ENCODE data around the gene ODF2.
"Not testable (repeated sequence)": the region's sequence is repeated elsewhere in the genome, so short reads cannot be mapped to it uniquely, and the experiment has no call there.

The ODF2 gene

DNA sequence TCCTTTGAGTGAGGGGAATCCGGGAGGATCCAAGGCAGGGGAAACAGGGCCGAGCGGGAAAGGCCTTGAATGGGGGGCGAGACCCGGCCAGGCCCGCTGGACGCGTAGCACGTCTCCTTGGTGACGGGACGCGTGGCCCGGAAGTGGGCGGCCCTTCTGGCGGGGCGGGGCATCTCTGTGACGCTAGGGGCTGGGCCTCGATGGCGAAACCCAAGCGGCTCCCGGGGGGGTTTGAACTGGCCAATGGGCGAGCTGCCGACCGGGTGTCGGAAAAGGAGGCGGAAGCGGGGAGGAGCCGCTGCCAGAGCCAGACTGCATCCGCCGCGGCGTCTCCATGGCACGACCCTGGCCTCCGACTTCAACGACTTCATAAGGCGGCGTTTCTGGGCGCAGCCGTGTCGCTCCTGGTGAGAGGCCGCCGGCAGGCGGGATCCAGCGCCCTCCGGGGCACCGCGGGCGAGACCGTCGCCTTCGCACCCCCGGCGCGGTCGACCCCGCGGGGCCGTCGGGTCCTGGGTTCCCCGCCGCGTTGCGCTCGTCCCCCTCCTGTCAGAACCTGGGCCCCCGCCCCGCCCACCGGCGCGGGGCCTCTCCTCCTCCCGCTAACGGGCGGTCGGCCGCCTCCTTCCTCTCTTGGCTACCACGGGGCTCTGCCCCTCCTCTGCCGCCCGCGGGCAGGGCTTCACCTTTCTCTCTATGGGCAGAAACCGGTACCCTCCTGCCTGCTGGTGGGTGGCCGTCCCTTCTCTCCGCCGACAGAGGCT is at the start of gene ODF2:
ODF2 (plus strand) TSS at position 158 of the 764 bp plus-strand sequence; CDS start at position 244, 86 bp downstream.
- peak; percentile 98 for DNase-seq (ENCODE audit: low read depth, low spot score)

DNA sequence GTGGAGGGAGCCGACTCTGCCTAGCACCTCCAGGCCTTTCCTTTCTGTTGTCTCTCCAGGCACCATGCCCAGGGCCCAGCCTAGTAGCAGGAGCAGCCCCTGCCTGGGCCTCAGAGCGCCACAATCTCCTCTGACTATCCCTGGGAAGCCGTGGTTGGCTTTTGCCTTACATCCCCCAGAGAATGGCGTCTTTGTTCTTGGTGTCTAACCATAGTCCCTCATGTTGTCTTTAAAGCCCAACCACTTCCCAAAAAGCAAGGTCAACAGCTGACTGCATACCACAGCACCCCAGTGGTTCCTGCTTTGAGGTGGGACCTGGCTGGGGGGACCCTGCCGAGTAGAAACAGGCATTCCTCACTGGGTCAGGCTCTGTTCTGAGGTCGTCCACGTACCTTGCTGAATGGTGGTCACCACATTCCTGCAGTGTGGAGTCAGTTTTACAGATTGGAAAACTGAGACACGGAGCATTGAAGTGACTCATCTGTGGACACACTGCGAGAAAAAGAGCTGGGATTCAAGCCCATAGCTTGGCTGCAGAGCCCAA is 48.9 kb upstream of the ODF2 start:
- no peak for DNase-seq (ENCODE audit: low read depth, low spot score)

DNA sequence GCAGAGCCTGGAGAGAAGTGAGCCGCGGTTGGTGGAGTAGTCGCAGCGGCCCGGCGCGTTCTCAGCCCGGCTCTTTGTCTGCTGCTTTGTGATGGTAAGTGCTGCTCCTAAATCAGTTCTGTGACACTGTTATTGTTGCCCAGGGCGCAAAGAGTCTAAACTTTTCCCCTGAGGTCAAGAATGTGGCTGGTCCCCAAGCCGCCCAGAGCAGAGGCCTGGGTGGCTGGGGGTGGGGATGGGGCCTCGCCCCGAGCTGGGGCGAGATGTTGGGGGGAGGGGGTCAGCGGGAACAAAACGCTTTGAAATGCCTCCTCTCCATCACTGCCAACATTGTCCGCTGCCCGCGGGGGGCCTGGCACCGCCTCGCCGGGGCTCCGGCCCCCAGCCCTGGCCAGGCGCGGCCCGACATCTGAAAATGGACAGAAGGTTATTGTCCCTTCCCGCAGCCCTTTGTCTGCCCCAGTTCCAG is 46.8 kb upstream of the ODF2 start:
- DNase-seq (ENCODE audit: low read depth, low spot score) = no peak

DNA sequence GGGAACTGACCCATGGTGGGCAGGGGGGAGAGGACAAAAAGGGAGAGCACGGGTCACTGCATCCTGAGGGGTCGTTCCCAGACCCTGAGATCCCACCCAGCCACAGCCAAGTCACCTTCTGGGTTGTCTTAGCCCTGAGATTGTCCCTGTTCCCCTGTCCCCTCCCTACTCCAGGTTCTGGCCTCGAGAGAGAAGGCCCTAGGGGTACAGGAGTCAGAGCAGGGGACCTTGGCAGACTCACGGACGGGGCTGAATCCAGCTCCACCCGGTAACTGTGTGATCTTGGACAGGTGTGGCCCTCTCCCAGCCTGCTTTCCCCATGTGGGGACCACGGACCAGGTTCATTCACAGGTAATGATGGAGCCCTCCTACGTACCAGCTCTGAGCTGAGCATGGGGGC is 46.4 kb upstream of the ODF2 start:
- DNase-seq (ENCODE audit: low read depth, low spot score) = no peak

DNA sequence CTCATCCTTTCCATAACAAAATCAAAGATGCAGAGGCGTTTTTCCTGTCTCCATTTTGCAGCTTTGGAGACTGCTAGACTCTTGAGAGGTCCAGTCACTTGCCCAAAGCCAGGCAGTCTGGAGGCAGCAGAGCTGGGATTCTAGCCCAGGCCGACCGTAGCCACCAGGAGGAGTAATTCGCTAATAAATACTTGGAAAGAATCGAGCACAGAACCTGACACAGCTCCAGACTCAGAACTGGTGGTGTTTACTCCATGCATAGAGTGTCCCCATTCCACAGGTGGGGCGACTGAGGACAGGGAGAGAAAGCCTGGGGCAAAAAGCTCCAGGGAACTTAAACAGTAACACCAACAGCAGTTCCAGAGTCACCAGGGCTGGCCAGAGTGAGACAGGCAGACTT is 45.8 kb upstream of the ODF2 start:
- no peak for DNase-seq (ENCODE audit: low read depth, low spot score)

DNA sequence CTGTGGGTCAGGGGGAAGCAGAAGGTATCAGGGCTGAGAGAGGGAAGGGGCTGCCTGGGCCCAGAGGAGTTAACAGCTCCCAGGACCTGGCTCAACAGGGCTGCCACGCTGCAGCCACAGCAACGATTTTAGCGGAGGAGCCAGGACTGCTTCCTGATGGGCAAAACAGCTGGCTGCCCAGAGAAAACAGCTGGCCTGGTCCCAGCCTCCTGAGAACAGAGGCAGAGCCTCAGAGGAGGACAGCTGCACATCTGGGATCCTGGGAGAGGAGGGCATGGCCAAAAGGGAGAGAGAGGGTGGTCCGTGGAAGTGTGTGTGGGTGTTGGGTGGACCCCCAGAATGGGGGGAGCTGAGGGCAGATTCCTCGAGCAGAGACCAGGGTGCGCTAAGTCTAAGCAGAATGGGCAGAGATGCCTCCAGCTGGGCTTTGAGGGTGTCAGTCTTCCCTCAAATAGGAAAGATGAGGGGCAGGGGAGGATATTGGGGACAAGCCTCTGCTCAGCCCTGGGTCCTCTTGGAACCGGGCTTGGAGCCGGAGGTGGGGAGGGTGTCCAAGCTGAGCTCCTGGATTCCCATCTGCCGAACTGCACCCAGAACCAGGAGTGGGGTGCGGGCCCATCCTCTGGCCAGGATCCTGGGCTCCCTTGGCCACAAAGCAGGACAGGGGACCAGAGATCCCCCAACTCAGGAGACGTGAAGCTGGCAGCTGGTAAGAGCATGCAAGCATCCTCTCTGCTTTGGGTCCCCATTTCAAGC is 44.3 kb upstream of the ODF2 start:
- no peak for DNase-seq (ENCODE audit: low read depth, low spot score)

DNA sequence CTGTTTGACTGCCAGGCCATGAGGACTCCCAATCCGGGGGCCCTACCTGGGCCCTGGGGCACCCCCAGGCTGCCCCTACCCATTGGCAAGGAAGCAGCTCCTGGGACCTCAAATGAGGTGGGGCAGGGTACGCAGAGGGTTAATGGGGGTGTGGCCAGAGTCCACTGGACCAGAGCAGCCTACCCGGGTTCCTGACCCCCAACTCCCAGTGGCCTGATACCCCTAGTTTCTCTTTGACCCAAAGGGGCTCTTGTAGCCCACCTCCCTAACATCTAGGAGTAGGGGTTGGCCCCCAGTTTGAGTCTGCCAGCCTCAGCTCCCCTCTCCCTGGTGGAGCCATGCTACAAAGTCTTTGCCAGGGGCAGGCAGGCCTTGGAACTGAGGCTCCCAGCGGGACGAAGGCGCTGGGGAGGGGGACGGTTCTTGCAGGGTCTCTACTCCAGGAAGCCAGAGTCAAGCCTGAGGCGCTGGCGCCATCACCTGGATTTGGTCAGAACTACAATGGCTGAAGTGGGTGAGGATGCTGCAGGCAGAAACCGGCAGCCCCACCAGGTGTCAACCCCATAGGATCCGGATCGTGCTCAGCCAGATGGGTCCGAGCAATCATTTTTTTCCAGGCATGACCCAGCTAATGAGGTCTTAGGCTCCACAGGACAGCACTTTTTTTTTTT is 43.6 kb upstream of the ODF2 start:
- no peak for DNase-seq (ENCODE audit: low read depth, low spot score)

DNA sequence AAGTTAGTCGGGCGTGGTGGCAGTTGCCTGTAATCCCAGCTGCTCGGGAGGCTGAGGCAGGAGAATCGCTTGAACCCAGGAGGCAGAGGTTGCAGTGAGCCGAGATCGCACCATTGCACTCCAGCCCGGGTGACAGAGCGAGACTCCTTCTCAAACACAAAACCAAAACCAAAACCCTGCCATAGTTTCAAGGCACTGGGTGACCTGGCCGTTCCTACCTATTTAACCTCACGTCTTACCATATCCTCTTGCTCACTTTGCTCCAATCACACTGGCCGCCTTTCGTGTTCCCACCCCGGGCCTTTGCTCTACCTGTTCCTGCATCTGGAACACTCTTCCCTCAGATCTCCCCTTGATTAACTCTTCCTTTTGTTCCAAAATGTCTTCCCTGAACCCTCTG is 42.1 kb upstream of the ODF2 start:
- not testable (repeated sequence) for DNase-seq (ENCODE audit: low read depth, low spot score)

DNA sequence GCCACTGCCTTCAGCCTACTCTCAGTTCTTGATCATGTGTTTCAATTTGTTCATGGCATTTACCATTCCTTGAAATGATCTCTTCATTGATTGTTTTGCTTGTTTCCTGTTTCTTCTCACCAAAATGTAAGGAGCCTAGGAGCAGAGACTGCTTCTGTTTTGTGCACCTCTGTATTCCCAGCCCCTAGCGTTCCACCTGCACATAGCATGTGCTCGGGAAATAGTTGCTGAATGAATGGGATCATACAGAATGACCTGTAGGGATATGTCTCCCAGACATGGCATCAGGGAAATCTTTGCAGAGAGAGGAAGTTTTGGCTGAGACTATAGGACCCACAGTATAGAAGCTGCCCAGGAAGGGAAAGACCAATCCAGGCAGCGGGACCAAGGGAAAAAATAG is 41.3 kb upstream of the ODF2 start:
- DNase-seq (ENCODE audit: low read depth, low spot score) = no peak

DNA sequence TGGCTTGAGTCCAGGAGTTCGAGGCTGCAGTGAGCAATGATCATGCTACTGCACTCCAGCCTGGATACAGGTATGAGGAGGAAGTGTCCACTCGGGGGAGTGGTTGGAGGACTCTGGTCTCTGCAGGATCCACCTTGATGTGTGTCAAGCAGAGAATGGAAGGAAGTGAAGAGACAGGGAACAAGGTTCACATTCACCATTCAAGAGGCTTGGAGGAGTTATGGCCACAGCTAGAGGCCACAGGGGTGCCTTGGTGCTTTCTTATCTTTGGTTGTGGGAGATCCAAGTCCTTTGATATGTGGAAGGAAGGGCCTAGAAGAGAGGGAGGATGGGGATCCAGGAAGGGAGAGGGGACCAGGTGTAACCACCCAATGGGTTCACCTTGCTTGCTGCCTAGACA is 40.5 kb upstream of the ODF2 start:
- no peak for DNase-seq (ENCODE audit: low read depth, low spot score)

DNA sequence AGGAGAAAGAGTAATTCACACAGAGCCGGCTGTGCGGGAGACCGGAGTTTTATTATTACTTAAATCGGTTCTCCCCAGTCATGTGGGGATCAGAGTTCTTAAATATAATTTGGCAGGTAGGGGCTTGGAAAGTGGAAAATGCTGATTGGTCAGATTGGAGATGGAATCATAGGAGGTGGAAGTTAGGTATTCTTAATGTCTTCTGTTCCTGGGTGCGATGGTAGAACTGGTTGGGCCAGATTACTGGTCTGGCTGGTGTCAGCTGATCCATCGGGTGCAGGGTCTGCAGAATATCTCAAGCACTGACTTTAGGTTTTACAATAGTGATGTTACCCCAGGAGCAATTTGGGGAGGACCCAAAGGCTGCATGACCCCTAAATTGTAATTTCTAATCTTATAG is 39.8 kb upstream of the ODF2 start:
- DNase-seq (ENCODE audit: low read depth, low spot score) = no peak

DNA sequence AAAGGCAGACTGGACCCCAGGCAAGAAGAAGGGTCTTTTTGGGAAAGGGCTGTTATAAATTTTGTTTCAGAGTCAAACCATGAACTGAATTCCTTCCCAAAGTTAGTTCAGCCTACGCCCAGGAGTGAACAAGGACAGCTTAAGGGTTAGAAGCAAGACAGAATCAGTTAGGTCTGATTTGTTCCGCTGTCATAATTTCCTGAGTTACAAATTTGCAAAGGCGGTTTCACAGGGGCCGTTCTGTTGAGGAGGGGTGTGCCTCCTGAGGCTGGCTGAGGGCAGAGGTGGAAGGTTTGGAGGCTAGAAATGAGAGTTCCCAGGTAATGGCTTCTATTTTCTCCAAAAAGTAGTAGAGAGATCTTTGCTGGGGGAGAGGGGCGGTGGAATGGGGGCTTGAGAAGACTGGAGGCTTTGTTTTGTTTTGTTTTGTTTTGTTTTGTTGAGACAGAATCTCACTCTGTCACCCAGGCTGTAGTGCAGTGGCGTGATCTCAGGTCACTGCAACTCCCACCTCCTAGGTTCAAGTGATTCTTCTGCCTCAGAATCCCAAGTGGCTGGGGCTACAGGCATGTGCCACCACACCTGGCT is 39.3 kb upstream of the ODF2 start:
- no peak for DNase-seq (ENCODE audit: low read depth, low spot score)

DNA sequence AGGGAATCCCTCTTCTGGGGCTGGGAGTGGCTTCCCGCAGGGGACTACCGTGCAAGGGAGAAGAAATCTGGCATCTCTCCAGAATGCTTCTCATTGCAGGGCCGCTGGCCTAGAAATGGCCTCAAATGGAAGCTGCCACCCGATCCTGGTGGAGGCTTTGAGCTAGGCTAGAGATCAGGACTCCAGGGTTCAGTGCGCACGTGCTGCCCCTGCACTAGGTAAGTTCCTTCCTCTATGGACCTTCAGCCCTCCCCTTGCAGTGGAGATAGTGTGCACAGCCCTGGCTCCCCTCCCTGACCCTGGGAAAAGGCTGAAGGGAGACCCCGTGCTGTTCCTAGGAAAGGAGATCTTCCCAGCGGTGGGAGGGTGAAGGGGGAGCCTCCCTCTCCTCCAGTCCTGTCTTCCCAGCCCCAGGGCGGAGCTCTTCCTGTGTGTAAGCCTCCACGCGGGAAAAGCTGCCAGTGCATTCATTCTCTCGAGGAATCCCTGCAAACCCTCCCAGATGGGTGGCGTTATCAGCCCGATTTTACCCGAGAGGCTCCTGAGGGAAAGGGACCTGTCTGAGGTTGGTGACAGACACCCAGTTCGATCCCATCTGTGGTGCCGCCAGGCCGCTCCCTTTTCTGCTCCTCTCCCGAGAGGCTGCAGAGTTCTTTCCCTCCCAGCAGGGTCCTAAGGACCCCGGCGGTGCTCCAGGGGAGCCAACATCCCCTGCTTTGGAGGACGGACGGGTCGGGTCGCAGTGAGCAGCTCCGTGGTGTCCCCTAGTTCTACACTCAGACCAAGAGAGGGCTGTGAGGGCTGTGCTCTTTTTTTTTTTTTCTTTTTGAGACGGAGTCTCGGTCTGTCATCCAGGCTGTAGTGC is 36.5 kb upstream of the ODF2 start:
- DNase-seq (ENCODE audit: low read depth, low spot score) = no peak

DNA sequence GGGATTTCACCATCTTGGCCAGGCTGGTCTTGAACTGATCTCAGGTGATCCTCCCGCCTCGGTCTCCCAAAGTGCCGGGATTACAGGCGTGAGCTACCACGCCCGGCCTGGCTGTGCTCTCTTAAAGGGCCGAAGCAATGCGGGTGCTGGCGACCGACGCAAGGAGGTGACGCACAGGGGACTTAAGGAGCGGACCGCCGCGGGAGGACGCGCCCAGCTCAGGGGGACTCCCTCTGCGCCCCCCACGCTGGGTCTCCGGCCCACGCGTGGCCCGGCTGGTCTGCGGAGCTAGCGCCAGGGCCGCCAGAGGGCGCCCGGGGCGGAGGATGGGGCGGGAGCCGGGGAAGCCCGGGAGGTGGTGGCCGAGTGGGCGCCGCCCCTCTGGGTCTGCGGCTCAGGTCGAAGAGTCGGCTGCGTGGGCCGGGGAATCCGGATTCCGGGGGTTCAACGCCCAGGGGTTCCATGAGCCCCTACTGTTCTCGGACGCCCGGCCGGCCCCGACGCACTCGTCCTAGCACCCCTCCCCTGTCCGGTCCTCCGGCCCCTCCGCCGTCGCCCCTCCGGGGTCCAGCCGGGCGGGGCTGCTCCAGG is 35.7 kb upstream of the ODF2 start:
- DNase-seq (ENCODE audit: low read depth, low spot score) = peak; percentile 26

DNA sequence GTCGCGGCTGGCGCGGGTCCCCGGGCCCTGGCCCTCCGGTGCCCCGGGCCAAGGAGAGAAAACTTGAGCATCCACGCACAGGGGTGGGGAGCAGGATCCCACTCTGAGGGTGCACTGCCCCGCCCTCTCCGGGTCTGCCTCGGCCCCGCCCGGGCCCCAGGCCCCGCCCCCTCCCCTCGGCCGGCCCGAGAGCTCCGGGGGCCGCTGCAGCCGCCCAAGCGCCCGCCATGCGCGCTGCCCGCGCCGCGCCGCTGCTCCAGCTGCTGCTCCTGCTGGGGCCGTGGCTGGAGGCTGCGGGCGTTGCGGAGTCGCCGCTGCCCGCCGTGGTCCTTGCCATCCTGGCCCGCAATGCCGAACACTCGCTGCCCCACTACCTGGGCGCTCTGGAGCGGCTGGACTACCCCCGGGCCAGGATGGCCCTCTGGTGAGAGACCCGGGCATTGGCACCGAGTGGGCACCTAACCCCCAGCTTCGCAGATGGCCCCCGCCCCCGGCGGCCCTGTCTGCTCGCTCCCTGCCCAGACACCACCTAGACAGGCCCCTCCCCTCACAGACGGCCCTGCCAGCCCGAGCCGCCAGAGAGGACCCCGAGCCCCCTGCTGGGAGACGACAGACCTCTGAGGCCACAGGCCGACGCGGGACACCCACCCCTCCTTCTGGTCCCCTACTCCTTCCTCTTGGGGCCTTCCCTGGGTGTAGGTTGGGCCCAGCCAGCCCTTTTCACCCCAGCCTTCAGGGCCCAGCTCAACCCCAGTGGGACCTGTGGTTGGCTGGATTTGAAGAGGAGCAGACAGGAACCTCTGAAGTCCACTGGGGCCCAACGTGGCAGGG is 34.9 kb upstream of the ODF2 start, which contains the start of gene CERCAM:
CERCAM (plus strand) TSS at position 207 of the 831 bp plus-strand sequence; CDS start at position 228, 21 bp downstream.
- no peak for DNase-seq (ENCODE audit: low read depth, low spot score)

DNA sequence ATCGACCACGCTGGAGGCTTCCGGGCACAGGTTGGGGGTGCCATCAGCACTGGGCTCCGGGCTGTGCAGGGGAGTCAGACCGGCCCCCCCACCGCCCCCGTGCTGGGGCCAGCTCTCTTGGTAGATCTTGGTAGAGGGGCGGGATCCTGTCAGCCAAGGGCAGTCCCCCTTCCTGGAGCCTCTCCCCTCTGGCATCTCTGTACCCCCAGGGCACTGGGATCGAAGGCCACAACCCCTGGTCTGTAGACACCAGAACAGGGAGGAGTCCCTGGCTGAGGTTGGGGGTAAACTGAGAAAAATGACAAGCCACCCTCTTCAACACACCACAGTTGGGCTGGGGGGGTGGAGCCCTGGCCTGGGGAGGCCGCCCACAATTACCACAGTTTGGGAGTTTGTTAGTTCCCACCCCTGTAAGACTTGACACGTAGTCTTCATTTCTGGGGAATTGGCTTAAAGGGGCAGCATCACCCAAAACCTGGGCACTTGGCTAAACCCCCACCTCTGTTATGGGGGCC is 34.3 kb upstream of the ODF2 start:
- DNase-seq (ENCODE audit: low read depth, low spot score) = no peak

DNA sequence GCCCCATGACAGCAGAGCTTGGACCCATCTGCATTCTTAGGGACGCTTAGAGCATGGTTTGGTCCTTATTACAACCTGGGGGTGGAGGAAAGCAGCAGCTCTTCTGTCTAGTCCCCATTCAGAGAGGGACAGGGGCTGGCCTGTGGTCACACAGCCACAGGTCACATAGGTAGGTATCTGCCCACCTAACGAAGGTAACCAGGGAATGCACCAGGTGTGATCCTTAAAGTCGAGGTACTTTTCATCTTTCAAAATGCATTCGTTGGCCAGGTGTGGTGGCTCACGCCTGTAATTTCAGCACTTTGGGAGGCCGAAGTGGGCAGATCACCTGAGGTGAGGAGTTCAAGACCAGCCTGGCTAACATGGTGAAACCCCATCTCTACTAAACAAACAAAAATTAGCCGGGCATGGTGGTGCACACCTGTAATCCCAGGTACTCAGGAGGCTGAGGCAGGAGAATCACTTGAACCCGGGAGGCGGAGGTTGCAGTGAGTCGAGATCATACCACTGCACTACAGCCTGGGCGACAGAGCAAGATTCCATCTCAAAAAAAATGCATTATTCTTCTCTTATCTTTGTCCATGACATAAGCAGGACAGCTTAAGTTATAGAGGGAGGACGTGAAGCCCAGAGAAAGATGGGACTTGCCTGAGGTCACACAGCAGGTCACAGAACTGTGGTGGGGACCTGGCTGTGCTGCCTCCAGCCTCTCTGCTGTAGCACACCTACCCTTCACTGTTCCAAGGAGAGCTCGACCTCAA is 33.6 kb upstream of the ODF2 start:
- DNase-seq (ENCODE audit: low read depth, low spot score) = not testable (repeated sequence)

DNA sequence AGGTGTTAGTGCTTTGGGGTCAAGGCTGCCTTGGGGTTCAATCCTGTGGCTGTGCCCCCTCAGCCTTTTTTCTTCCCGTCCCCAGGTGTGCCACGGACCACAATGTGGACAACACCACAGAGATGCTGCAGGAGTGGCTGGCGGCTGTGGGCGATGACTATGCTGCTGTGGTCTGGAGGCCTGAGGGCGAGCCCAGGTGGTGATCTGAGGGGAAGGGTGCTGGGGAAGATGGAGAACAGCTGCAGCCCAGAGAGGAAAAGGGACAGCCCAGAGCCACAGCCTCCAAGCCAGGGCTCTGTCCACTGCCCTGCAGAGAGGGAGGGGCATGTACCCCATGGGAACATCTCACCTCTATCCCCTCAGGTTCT is 33.0 kb upstream of the ODF2 start:
- DNase-seq (ENCODE audit: low read depth, low spot score) = no peak
